Measurements from ENCODE around the gene QRICH2.
A peak's percentile ranks its signal among the peaks of the same experiment; 100 is the strongest.
"Not testable (repeated sequence)": the region's sequence is repeated elsewhere in the genome, so short reads cannot be mapped to it uniquely, and the experiment has no call there.

The QRICH2 gene

DNA sequence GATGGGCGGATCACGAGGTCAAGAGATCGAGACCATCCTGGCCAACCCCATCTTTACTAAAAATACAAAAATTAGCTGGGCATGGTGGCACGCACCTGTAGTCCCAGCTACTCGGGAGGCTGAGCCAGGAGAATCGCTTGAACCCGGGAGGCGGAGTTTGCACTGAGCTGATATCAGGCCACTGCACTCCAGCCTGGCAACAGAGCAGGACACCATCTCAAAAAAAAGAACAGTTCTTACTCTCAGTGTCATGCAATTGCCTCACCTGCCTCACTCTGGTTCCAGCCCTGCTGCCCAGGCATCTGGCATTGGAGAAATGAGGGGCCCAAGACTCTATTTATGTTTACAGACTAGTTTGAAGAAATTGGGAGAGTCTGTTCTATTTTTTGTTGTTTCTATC lies 63.4 kb downstream of the QRICH2 start:
- not testable (repeated sequence) for DNase-seq

DNA sequence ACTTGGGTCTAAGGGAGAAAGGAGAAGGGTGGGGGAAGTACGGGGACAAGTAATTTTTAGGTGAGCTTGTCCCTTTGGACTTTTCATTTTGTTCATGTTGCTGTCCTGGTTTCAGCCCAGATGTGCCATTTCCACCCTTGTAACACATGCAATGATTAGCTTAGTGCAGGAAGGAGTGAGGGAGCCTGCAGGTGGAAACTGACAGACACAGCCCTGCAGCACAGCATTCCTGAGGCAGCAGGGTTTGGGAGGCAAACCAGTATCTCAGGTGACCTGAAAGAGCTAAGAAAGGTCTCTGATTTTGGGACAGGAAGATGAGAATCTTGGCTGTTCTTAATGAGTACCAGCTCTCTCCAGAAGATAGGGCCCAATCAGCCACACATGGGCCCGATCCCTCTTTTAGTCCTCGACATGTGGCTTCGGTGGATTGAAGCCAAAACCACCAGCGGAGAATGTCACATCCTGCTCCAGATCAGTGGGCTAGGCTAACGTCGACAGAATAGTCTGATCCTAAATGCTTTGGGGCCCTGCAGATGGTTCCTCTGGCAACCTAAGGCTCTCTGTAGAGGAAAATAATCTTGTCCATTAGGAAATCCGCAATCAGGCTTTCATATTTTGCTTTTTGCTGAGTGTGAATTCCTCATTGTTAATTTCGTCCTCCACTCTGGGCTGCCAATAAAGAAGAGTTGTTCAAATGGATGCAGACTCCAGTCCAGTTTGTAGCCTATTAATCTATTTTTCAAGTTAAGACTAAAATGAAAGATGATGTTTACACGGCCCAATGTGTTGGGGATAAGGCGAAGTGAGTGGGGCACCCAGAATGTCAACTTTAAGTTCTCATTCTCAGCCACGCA lies 64.0 kb downstream of the QRICH2 start:
- no peak for DNase-seq

GRCh38 chr17:76241691-76242255 lies 66.3 kb downstream of the QRICH2 start:
- no peak for DNase-seq

GRCh38 chr17:76241204-76241538 lies 66.9 kb downstream of the QRICH2 start:
- DNase-seq: no peak

- DNase-seq: peak; percentile 59
Measured at GRCh38 chr17:76240461-76241203, 67.4 kb downstream of the QRICH2 start, which contains the start of gene RNF157. Gene RNF157, minus strand, starts transcription at chr17:76240493. Its CDS starts 253 bp downstream, at chr17:76240240.

DNA sequence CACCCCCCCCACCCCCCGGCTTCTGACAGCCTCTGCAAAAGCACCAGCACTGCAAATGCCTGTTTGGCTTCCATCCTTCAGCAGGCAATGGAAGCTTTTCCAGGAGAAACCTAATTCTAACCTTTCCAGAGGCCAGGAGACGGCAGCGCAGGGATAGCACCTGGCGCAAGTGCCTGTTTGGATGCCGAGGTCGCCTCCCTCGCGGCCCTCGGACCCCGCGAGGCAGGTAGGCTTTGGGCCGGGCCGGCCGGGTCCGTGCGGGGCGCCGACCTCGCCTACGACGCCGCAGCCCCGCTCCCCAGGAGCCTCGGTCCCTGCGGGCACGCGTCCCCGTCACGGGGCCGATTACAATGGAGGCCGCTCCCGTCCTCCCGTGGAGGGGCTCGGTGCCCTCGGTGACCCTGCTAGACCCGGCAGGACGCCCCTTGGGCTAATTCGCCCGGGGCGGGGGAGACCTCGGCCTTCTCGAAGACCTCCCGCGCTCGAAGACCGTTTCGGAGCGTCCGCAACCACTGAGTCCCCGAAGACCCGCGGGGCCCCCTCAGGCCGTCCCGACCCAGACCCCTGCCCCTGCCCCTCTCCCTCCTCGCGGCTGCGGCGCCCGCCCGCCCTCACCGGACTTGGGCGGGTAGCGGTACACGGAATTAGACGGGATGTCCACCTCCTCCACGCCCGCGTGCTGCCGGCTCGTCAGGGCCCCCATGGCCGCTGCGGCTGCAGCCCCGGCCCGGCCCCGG lies 68.4 kb downstream of the QRICH2 start:
- DNase-seq: no peak

DNA sequence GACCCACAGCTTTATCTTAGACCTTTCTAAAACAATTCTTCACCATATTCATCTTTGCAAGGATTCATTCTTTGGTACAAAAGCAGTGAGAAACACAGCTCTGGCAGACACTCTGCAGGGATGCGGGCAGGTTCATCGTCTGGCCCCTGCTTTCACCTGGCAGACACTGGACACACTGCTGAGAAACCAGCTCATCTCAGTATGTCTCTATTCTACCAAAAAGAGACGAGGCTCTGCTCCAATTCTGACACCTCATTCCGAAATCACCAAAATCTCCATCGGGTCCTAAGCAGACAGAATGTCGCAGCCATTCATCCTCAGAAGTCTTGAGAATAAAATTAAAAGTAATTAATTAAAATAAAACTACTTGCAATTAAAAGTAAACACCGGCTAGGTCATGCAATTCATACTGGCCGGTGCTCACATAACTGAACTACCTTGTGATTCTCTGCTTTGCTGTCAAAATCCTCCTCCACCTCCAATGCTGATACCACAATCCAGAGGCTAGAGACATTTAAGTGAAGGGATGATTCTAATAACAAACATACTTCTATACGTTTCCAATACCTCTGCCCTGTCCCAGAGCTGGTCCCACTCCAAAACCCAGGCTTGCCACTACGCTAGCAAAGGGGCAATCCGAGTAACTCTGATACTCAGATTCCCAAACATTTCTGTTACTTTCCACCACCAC lies 69.1 kb downstream of the QRICH2 start:
- DNase-seq: no peak

GRCh38 chr17:76237859-76238313 lies 70.2 kb downstream of the QRICH2 start:
- no peak for DNase-seq

- no peak for DNase-seq
Measured at GRCh38 chr17:76236603-76237002, 71.5 kb downstream of the QRICH2 start.

DNA sequence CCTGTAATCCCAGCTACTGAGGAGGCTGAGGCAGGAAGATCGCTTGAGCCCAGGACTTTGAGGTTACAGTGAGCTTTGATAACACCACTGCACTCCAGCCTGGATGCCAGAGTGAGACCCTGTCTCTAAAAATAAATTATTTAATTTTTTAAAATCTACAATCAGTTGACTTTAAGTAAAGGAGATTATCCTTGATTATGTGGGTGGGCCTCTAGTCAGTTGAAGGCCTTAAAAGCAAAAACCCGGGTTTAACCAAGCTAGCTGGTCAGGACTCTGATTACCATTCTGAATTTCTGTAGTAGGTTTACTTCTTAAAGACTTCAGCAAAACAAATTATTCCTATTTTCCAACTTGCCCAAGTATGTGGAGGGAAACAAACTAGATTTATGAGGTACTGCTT lies 72.2 kb downstream of the QRICH2 start:
- DNase-seq: no peak

GRCh38 chr17:76234354-76234679 lies 73.8 kb downstream of the QRICH2 start:
- no peak for DNase-seq

DNA sequence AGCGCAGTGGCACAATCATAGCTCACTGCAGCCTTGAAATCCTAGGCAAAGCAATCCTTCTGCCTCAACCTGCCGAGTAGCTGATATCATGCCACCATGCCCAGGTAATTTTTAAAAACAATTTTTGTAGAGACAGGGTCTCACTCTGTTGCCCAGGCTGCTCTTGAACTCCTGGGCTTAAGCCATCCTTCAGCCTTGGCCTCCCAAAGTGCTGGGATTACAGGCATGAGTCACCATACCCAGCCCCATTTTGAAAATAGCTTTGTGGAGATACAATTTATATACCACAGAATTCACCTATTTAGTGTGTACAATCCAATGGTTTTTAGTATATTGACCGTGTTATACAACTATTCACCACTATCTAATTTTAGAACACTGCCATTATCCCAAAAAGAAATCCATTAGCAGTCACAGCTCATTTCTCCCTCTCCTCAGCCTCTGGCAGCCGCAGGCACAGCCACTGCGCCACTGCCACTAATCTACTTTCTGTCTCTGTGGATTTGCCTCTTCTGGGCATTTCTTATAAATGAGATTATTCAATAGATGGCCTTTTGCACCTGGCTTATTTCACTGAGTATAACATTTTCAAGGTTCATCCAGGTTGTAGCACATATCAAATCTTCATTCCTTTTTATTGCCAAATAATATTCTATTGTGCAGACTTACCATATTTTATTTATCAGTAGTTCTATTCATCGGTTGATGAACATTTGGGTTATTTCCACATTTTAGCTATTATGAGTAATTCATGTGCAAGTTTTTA lies 74.3 kb downstream of the QRICH2 start:
- DNase-seq: no peak

- no peak for DNase-seq
Measured at GRCh38 chr17:76232342-76232741, 75.7 kb downstream of the QRICH2 start.

- not testable (repeated sequence) for DNase-seq
Measured at GRCh38 chr17:76226749-76227148, 81.3 kb downstream of the QRICH2 start.

GRCh38 chr17:76225373-76226086 lies 82.5 kb downstream of the QRICH2 start:
- DNase-seq: not testable (repeated sequence)
